ENCODE measurements around the gene PNMA1. TPM values are rescaled to one million over a fixed set of nuclear protein-coding genes. Genes with fewer than 3 reads are reported as not detected.

PNMA1 gene
- total and polyA plus RNA-seq, 2 of the 13 experiments (the other 11 are each of a cell fraction or from before 2014, with no cell fraction given) = 7.0 to 8.3 TPM

DNA sequence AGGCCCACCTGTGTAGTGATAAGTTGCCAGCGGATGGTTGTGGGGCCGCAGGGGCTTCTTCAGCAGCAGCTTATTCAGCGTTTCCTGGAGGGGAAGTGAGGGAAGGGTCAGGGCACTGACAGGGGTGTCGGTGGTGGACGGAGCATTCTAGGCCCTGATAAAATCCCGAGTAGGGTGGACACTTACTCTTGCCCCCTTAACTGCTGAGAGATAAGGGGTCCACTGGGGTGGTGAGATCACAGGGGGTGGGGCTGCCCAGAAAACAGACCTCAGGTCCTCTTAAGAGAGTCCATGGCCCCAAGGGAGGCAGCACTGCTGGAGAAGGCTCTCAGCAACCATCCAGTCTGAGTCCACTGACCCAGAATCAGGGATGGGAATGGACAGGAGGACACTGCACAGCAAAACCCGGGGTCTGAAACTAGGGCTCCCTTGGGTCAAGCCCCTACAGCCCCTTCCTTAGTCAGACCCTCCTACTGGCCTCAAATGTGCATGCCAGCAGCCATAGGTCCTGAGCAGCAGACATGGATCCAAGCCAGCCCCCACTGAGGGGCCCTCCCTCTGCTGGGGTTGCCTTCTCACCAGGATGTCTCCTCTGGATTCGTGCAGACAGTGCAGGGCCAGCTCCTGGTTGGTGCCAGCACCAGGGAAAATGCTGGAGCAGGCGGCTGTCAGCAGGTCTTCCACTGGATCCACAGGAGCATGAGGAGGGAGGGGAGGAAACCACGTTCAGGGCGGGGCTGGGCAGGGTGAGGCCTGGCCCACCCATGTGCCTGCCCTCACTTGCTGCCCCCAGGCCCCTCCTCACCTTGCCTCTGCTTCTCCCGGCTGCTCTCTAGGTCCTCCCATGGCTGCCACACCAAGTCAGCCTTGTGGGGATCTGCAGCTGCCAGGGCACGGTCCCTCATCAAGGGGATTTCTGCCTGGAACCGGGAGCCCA lies 12.1 kb upstream of the PNMA1 start:
- ATAC-seq = no peak
- Histone ChIP-seq H3K4me3 (replicated peaks in 1 of 3; ENCODE audit: insufficient read depth in 1 of 3, low read depth in 2 of 3, low read length in 3 of 3) (no peak overlapping the region), H3K27ac (ENCODE audit: extremely low read length, insufficient read depth, low read length) (no peak overlapping the region), H3K4me2 (ENCODE audit: low read depth, low read length) (no peak overlapping the region), H4K20me1 (ENCODE audit: insufficient read depth, low read length) (peaks cover 3% of the 10 kb centered on the region; the same call in 1 of the 2 replicates), H3K36me3 (replicated peaks in 1 of 2; ENCODE audit: control insufficient read depth in 1 of 2, insufficient read depth in 2 of 2, low read length in 2 of 2) (peaks cover 42 to 89% of the 10 kb centered on the region in 2 experiments; a peak in 4 of 5 replicates), H3K79me2 (ENCODE audit: insufficient read depth, low read length) (no peaks in the 10 kb centered on the region), H3K9ac (ENCODE audit: insufficient read depth, low read depth, low read length) (no peak overlapping the region), H3K4me1 (ENCODE audit: insufficient read depth, low read length) (peaks cover 26% of the 10 kb centered on the region), H3K9me3 (ENCODE audit: low read length) (no peaks in the 10 kb centered on the region), H3K27me3 (ENCODE audit: control insufficient read depth in 1 of 2, insufficient read depth in 2 of 2, low read length in 2 of 2) (no peaks in the 10 kb centered on the region), H2AFZ (ENCODE audit: low read length) (no peak overlapping the region)
- intact Hi-C loops (cut with micrococcal nuclease; ENCODE audit: unreplicated experiment) (no loop called here), in situ Hi-C loops (cut with HindIII; ENCODE audit: extremely low pct_ligation_motif_present, low pct_unique_long_range_greater_than_20kb) (loop anchor here (5.0 to 25.0 kb wide), 2 partner anchors 101 to 311 kb away; no protein-coding TSS in a partner anchor)
- no TSS peak for BruUV-seq (replicated peaks)
- WGBS (ENCODE audit: low lambda C conversion rate) = 92% methylated on average over 12 of the region's 14 CpGs
- TF ChIP-seq, protein P1, sequence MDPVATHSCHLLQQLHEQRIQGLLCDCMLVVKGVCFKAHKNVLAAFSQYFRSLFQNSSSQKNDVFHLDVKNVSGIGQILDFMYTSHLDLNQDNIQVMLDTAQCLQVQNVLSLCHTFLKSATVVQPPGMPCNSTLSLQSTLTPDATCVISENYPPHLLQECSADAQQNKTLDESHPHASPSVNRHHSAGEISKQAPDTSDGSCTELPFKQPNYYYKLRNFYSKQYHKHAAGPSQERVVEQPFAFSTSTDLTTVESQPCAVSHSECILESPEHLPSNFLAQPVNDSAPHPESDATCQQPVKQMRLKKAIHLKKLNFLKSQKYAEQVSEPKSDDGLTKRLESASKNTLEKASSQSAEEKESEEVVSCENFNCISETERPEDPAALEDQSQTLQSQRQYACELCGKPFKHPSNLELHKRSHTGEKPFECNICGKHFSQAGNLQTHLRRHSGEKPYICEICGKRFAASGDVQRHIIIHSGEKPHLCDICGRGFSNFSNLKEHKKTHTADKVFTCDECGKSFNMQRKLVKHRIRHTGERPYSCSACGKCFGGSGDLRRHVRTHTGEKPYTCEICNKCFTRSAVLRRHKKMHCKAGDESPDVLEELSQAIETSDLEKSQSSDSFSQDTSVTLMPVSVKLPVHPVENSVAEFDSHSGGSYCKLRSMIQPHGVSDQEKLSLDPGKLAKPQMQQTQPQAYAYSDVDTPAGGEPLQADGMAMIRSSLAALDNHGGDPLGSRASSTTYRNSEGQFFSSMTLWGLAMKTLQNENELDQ (CRISPR knock-in tag; IDR thresholded peaks at IDR 0.05; ENCODE audit: borderline replicate concordance) = no peak
- TF ChIP-seq NCOA2 (CRISPR knock-in tag; IDR thresholded peaks at IDR 0.05) = no peak
- peak; percentile 32 for TF ChIP-seq AGO2 (optimal IDR thresholded peaks at IDR 0.05; ENCODE audit: low read depth, low read length)
- TF ChIP-seq GTF3A (CRISPR knock-in tag; conservative IDR thresholded peaks at IDR 0.05) = no peak
- TF ChIP-seq ELF4 (CRISPR knock-in tag; IDR thresholded peaks at IDR 0.05; ENCODE audit: borderline replicate concordance) = no peak
- ChIA-PET CTCF (ENCODE audit: low intra/inter-chr PET ratio, low total read pairs) (no interaction called here), POLR2A (interaction anchor here (0.6 kb wide), 1 partner anchor 244 kb away, joined by 3 read pairs; no protein-coding TSS in a partner anchor)
- no peak for FAIRE-seq
- DNase-seq (ENCODE audit: low spot score) = no peak

Measured in HepG2 (cell line).